Suprapubic skin (tissue), 4 donors: ENCODE results near the gene ULK4. TPM values are rescaled to one million over a fixed set of nuclear protein-coding genes. Genes with fewer than 3 reads are reported as not detected.

Source experiments
- DNase-seq, 2 donors: peaks; one replicate each; pipeline ENCODE4 v3.0.0-alpha.2; 2019; ENCODE audit warnings: low spot score in 2 of 2
- H3K27ac ChIP-seq: fragments of 200-600 bp; sonication (generic); one replicate; pipeline ENCODE4 v1.5.1; 2019
- H3K27me3 ChIP-seq: fragments of 200-600 bp; sonication (generic); one replicate; pipeline ENCODE4 v1.5.1; 2019
- H3K36me3 ChIP-seq: fragments of 200-600 bp; sonication (generic); one replicate; pipeline ENCODE4 v1.5.1; 2019
- H3K4me1 ChIP-seq: fragments of 200-600 bp; sonication (generic); one replicate; pipeline ENCODE4 v1.5.1; 2019
- H3K4me3 ChIP-seq: fragments of 200-600 bp; sonication (generic); one replicate; pipeline ENCODE4 v1.5.1; 2019; ENCODE audit warnings: mild to moderate bottlenecking
- H3K9me3 ChIP-seq: fragments of 200-600 bp; sonication (generic); one replicate; pipeline ENCODE4 v1.5.1; 2019
- EP300 ChIP-seq: sonication (generic); formaldehyde crosslinking; IDR thresholded peaks from one replicate; pipeline ENCODE4 v1.6.1; 2017; ENCODE audit warnings: antibody characterized with exemption
- POLR2A ChIP-seq, 2 donors: fragments of 450-650 bp; IDR thresholded peaks; one replicate each; pipeline ENCODE4 v1.6.1; 2017; ENCODE audit warnings: antibody characterized with exemption in 2 of 2, mild to moderate bottlenecking in 2 of 2, moderate library complexity in 2 of 2
- POLR2AphosphoS5 ChIP-seq, 3 donors: sonication (generic); formaldehyde crosslinking; IDR thresholded peaks; one replicate each; pipeline ENCODE4 v1.6.1; 2017; ENCODE audit warnings: antibody characterized with exemption in 3 of 3
- WGBS: methylation state at CpG from one replicate; pipeline ENCODE4 v1.1.5; 2018; 5-methylcytosine and 5-hydroxymethylcytosine counted together
- total RNA-seq, 4 donors: library from RNA; depleted of rRNA; stranded (reverse); fragments of >200 nt; gene quantifications; one replicate each; pipeline ENCODE4 v1.1.0, GENCODE V29; 2016
- TF ChIP-seq, protein P1 (sequence below), 2 donors: fragments of 200-600 bp in 1 of 2; fragments of 450-650 bp in 1 of 2; sonication (generic) in 1 of 2; IDR thresholded peaks; one replicate each; pipeline ENCODE4 v1.5.1; 2016 to 2019; ENCODE audit warnings: antibody characterized with exemption in 2 of 2, mild to moderate bottlenecking in 1 of 2, moderate library complexity in 1 of 2

The ULK4 gene
- total RNA-seq, 4 donors from 2014 or later = 11.7 to 21.7 (median 16.6) TPM

- Histone ChIP-seq H3K4me3 (no peak overlapping the region), H3K9me3 (no peaks in the 10 kb centered on the region), H3K4me1 (no peaks in the 10 kb centered on the region), H3K36me3 (no peaks in the 10 kb centered on the region), H3K27me3 (no peaks in the 10 kb centered on the region), H3K27ac (no peak overlapping the region)
- no peak for TF ChIP-seq EP300
- no peak for TF ChIP-seq POLR2A (IDR thresholded peaks at IDR 0.05)
- TF ChIP-seq, protein P1, sequence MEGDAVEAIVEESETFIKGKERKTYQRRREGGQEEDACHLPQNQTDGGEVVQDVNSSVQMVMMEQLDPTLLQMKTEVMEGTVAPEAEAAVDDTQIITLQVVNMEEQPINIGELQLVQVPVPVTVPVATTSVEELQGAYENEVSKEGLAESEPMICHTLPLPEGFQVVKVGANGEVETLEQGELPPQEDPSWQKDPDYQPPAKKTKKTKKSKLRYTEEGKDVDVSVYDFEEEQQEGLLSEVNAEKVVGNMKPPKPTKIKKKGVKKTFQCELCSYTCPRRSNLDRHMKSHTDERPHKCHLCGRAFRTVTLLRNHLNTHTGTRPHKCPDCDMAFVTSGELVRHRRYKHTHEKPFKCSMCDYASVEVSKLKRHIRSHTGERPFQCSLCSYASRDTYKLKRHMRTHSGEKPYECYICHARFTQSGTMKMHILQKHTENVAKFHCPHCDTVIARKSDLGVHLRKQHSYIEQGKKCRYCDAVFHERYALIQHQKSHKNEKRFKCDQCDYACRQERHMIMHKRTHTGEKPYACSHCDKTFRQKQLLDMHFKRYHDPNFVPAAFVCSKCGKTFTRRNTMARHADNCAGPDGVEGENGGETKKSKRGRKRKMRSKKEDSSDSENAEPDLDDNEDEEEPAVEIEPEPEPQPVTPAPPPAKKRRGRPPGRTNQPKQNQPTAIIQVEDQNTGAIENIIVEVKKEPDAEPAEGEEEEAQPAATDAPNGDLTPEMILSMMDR (IDR thresholded peaks at IDR 0.05) = no peak
- no peak for TF ChIP-seq POLR2AphosphoS5 (IDR thresholded peaks at IDR 0.05)
- 36% methylated on average over 1 of the region's 1 CpG for WGBS
- no peak for DNase-seq
Measured at GRCh38 chr3:41502023-41502422, 459.9 kb downstream of the ULK4 start.

DNA sequence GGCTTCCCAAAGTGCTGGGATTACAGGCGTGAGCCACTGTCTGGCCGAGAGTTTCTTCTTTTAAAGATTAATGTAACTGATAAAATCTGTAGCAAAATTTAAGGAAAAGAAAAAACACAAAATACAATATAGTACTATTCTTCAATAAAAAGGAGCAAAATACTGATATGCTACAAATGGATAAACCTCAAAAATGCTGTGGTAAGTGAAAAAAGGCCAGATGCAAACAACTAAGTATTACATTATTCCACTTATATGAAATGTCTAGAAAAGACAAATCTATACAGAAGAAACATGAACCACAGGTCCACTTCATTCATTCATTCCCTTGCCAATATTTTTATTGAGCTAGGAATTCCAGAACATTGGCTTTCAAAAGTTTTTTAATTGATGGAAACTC is 463.1 kb downstream of the ULK4 start:
- no peak overlapping the region for H3K4me3 ChIP-seq
- no peaks in the 10 kb centered on the region for H3K27me3 ChIP-seq
- TF ChIP-seq, protein P1 (IDR thresholded peaks at IDR 0.05) = no peak
- TF ChIP-seq POLR2AphosphoS5 (IDR thresholded peaks at IDR 0.05) = no peak
- TF ChIP-seq POLR2A (IDR thresholded peaks at IDR 0.05) = no peak
- no peak for TF ChIP-seq EP300
- H3K27ac ChIP-seq = no peak overlapping the region
- H3K4me1 ChIP-seq = no peaks in the 10 kb centered on the region
- H3K9me3 ChIP-seq = no peaks in the 10 kb centered on the region
- WGBS = 92% methylated on average over 2 of the region's 2 CpGs
- DNase-seq = no peak
- no peaks in the 10 kb centered on the region for H3K36me3 ChIP-seq

DNA sequence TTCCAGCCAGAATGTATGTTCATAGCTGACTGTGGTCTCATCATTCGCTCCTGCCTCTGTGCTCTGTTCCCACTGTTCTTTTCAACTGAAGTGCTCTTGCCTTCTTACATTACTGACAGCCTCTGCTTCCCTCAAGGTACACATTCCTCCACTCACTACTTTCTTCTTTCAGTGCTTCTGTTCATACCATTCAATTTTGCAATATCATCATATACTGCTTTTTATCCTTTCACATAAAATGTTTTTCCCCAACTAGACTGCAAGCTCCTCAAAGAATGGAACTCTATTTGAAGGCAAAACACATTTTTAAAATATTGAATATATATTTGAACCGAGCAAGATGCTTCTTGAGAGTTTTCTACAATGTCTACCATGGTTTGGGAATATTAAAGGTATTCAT is 471.5 kb downstream of the ULK4 start:
- 85% methylated on average over 2 of the region's 2 CpGs for WGBS
- H3K4me1 ChIP-seq = no peaks in the 10 kb centered on the region
- no peaks in the 10 kb centered on the region for H3K9me3 ChIP-seq
- no peak overlapping the region for H3K4me3 ChIP-seq
- no peaks in the 10 kb centered on the region for H3K36me3 ChIP-seq
- no peaks in the 10 kb centered on the region for H3K27me3 ChIP-seq
- TF ChIP-seq, protein P1 (IDR thresholded peaks at IDR 0.05) = no peak
- TF ChIP-seq POLR2A (IDR thresholded peaks at IDR 0.05) (no peak), POLR2AphosphoS5 (IDR thresholded peaks at IDR 0.05) (no peak), EP300 (no peak)
- H3K27ac ChIP-seq = no peak overlapping the region
- no peak for DNase-seq

GRCh38 chr3:41489231-41489630 is 472.7 kb downstream of the ULK4 start:
- Histone ChIP-seq H3K36me3 (no peaks in the 10 kb centered on the region), H3K4me3 (no peak overlapping the region), H3K9me3 (no peaks in the 10 kb centered on the region), H3K27ac (no peak overlapping the region), H3K4me1 (no peaks in the 10 kb centered on the region), H3K27me3 (no peaks in the 10 kb centered on the region)
- WGBS = 35% methylated on average over 1 of the region's 1 CpG
- DNase-seq = no peak
- TF ChIP-seq POLR2AphosphoS5 (IDR thresholded peaks at IDR 0.05) (no peak), POLR2A (IDR thresholded peaks at IDR 0.05) (no peak), EP300 (no peak)
- TF ChIP-seq, protein P1 (IDR thresholded peaks at IDR 0.05) = no peak

DNA sequence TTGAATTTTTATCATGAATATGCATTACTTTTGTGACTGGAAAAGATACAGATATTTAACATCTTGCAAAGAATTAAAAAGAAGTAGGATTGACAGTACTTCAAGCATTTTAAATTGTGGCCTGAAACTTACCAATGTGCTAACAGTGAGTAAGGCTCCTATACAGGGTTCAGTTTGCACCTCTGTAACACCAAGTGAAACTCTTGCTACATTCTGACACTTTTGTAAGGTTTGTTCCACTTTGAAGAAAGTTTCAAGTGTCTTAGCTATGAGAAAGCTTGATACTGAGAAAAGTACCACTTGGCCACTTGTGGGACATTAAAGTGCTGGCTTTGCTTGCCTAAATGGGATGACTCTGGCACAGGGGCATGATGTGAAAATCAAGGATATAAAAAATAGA is 473.4 kb downstream of the ULK4 start:
- Histone ChIP-seq H3K4me3 (no peak overlapping the region), H3K27ac (no peak overlapping the region), H3K9me3 (no peaks in the 10 kb centered on the region), H3K27me3 (no peaks in the 10 kb centered on the region), H3K4me1 (no peaks in the 10 kb centered on the region), H3K36me3 (no peaks in the 10 kb centered on the region)
- TF ChIP-seq EP300 = no peak
- TF ChIP-seq POLR2A (IDR thresholded peaks at IDR 0.05) = no peak
- TF ChIP-seq, protein P1 (IDR thresholded peaks at IDR 0.05) = no peak
- no peak for TF ChIP-seq POLR2AphosphoS5 (IDR thresholded peaks at IDR 0.05)
- DNase-seq = no peak
